Neural crest cell (in vitro differentiated cells): ENCODE data around the gene ASB13. TPM values are rescaled to one million over a fixed set of nuclear protein-coding genes. Genes with fewer than 3 reads are reported as not detected.

Source experiments
- DNase-seq: peaks from one replicate; pipeline ENCODE4 v3.0.0; 2021; ENCODE audit warnings: low read depth, mixed read lengths, low spot score
- H3K27ac Mint-ChIP-seq: one replicate; pipeline ENCODE4 v1.8.0; 2021; ENCODE audit warnings: mild to moderate bottlenecking, mixed read lengths; ENCODE audit not compliant: unreplicated experiment
- H3K27me3 Mint-ChIP-seq: 2 replicates; pipeline ENCODE4 v1.8.0; 2021; ENCODE audit warnings: low read depth, mild to moderate bottlenecking, mixed read lengths
- H3K36me3 Mint-ChIP-seq: 2 replicates; pipeline ENCODE4 v1.8.0; 2021; ENCODE audit warnings: low read depth, mild to moderate bottlenecking, mixed read lengths
- H3K4me1 Mint-ChIP-seq: 2 replicates; pipeline ENCODE4 v1.8.0; 2021; ENCODE audit warnings: mixed read lengths
- H3K4me3 Mint-ChIP-seq: one replicate; pipeline ENCODE4 v1.8.0; 2021; ENCODE audit warnings: mild to moderate bottlenecking, mixed read lengths
- H3K9me3 Mint-ChIP-seq: 2 replicates; pipeline ENCODE4 v1.8.0; 2021; ENCODE audit warnings: mixed read lengths
- CTCF ChIP-seq: fragments of 200-600 bp; sonication (generic); conservative IDR thresholded peaks from 2 replicates; pipeline ENCODE4 v1.5.0; 2021; ENCODE audit warnings: antibody characterized with exemption, mild to moderate bottlenecking
- long read RNA-seq: library from polyadenylated mRNA; unstranded; transcript quantifications from one replicate; pipeline ENCODE4 v2.0.0, GENCODE V29; 2020
- total RNA-seq: library from RNA; stranded (reverse); gene quantifications from 2 replicates; pipeline ENCODE4 v1.2.1, GENCODE V29; 2021

Gene ASB13
- 40.8 and 41.0 TPM in 2 replicates for total RNA-seq
- long read RNA-seq, transcript ASB13-201 (6 exons, 2,699 nt) = major isoform, 22 of 32 reads
- long read RNA-seq, partial matches to known transcripts = 2 of 32 reads
- long read RNA-seq, other reads (novel, unspliced or antisense) = 3 of 32 reads

GRCh38 chr10:5666008-5666840 is at the start of gene ASB13:
TSS of gene ASB13 (minus strand) at chr10:5666595. CDS start at chr10:5666551, 44 bp downstream.
- Mint-ChIP-seq H3K27ac (peak within 1 kb of the TSS; percentile 71), H3K4me3 (peak within 1 kb of the TSS; percentile 94), H3K27me3 (peaks cover 8% of the 10 kb centered on the region), H3K9me3 (no peaks in the 10 kb centered on the region), H3K36me3 (no peaks in the 10 kb centered on the region), H3K4me1 (peaks cover 31% of the 10 kb centered on the region)
- peak; percentile 52 for DNase-seq
- no peak for TF ChIP-seq CTCF

DNA sequence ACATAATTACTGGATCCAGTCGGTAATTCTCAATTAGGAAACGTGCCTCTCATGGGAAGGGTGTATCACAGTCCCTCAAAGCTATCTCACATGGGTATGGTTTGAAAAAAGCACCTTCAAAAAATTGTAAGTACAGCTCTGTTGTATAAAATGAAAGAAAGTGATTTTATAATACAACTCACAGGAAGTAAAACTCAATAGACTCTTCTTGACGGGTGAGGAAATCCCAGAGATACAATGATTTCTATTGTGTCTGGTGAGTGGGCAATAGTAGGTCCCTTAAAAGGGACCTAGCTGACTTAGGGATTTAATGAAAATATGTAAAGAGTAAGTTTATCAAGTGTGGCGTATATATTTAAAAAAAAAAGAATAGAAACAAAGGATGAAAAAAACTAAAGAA is 45.2 kb upstream of the ASB13 start:
- Mint-ChIP-seq H3K36me3 (no peaks in the 10 kb centered on the region), H3K9me3 (no peaks in the 10 kb centered on the region), H3K27me3 (no peaks in the 10 kb centered on the region), H3K4me3 (peak overlapping the region; percentile 12), H3K27ac (peak overlapping the region; percentile 68), H3K4me1 (peaks cover 26% of the 10 kb centered on the region)
- no peak for TF ChIP-seq CTCF
- DNase-seq = no peak

DNA sequence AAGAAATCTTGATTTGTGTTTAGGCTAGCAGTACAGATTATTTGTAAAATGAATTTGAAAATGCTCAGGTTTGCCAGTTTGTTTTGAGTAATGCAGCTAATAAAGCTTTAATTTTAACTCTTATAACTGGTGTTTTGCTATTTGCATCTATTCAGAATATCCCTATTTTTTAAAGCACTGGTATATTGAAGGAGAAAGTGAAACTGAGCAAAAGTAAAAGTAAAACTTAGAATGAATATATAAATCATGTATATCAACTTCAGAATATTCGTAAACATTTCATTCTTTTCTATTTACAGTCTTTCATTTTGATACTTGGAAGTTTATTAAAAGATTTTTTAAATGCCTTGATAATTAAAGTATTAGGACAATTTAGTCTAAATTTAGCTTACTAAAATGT is 44.5 kb upstream of the ASB13 start:
- DNase-seq = no peak
- Mint-ChIP-seq H3K36me3 (no peaks in the 10 kb centered on the region), H3K9me3 (no peaks in the 10 kb centered on the region), H3K4me3 (no peak overlapping the region), H3K27me3 (no peaks in the 10 kb centered on the region), H3K4me1 (peaks cover 26% of the 10 kb centered on the region), H3K27ac (no peak overlapping the region)
- no peak for TF ChIP-seq CTCF

- Mint-ChIP-seq H3K27me3 (no peaks in the 10 kb centered on the region), H3K27ac (no peak overlapping the region), H3K4me3 (no peak overlapping the region), H3K4me1 (peaks cover 26% of the 10 kb centered on the region), H3K36me3 (no peaks in the 10 kb centered on the region), H3K9me3 (no peaks in the 10 kb centered on the region)
- no peak for TF ChIP-seq CTCF
- DNase-seq = no peak
These were observed 43.5 kb upstream of the ASB13 start for GRCh38 chr10:5709865-5710264.

DNA sequence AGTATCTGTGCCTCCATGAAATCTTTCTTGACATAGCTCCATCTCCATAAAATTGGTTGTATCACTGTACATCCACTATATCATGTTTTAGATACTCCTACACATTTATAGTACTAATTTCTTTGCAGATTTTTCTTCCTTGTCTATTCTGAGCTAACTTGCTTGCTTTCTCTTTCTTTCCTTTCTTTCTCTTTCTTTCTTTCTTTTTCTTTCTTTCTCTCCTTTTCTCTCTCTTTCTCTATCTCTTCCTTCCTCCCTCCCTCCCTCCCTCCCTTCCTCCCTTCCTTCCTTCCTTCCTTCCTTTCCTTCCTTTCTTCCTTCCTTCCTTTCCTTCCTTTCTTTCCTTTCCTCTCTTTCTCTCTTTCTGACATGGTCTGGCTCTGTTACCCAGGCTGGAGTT is 42.0 kb upstream of the ASB13 start:
- H3K27me3 Mint-ChIP-seq = no peaks in the 10 kb centered on the region
- no peak overlapping the region for H3K4me3 Mint-ChIP-seq

More for the DNA sequence above, 42.0 kb upstream of the ASB13 start:
- no peak overlapping the region for H3K27ac Mint-ChIP-seq
- TF ChIP-seq CTCF = no peak
- peaks cover 26% of the 10 kb centered on the region for H3K4me1 Mint-ChIP-seq
- H3K36me3 Mint-ChIP-seq = no peaks in the 10 kb centered on the region
- no peaks in the 10 kb centered on the region for H3K9me3 Mint-ChIP-seq
- DNase-seq = no peak
